DND-41 (cell line): ENCODE results near the gene SMARCC1.

ENCODE experiments used
- EZH2 ChIP-seq: IDR thresholded peaks from 3 replicates; pipeline ENCODE4 v1.6.1; 2012; ENCODE audit warnings: borderline replicate concordance, low read depth, mild to moderate bottlenecking, moderate library complexity, low read length, inconsistent platforms; ENCODE audit not compliant: severe bottlenecking
- TF ChIP-seq, protein P1 (sequence below): IDR thresholded peaks from 2 replicates; pipeline ENCODE4 v1.5.1; 2012; ENCODE audit warnings: borderline replicate concordance, low read length, moderate library complexity, mild to moderate bottlenecking; ENCODE audit not compliant: poor library complexity, severe bottlenecking; ENCODE audit errors: extremely low read depth

DNA sequence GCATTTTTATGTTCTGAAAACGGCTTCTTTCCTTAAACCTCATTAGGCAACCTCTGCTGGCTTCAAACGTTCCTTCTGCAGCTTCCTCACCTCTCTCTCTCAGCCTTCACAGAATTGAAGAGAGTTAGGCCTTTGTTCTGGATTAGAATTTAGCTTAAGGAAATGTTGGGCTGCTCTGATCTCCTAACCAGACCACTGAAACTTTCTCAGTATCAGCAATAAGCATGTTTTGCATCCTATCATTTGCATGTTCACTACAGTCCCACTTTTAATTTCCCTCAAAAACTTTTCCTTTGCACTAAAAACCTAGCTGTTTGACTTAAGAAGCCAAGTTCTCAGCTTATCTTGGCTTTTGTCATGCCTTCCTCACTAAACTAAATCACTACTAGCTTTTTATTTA lies 49.5 kb downstream of the SMARCC1 start:
- TF ChIP-seq, protein P1, sequence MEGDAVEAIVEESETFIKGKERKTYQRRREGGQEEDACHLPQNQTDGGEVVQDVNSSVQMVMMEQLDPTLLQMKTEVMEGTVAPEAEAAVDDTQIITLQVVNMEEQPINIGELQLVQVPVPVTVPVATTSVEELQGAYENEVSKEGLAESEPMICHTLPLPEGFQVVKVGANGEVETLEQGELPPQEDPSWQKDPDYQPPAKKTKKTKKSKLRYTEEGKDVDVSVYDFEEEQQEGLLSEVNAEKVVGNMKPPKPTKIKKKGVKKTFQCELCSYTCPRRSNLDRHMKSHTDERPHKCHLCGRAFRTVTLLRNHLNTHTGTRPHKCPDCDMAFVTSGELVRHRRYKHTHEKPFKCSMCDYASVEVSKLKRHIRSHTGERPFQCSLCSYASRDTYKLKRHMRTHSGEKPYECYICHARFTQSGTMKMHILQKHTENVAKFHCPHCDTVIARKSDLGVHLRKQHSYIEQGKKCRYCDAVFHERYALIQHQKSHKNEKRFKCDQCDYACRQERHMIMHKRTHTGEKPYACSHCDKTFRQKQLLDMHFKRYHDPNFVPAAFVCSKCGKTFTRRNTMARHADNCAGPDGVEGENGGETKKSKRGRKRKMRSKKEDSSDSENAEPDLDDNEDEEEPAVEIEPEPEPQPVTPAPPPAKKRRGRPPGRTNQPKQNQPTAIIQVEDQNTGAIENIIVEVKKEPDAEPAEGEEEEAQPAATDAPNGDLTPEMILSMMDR = no peak
- no peak for TF ChIP-seq EZH2
